ENCODE data around the gene RPS24.

Gene RPS24

DNA sequence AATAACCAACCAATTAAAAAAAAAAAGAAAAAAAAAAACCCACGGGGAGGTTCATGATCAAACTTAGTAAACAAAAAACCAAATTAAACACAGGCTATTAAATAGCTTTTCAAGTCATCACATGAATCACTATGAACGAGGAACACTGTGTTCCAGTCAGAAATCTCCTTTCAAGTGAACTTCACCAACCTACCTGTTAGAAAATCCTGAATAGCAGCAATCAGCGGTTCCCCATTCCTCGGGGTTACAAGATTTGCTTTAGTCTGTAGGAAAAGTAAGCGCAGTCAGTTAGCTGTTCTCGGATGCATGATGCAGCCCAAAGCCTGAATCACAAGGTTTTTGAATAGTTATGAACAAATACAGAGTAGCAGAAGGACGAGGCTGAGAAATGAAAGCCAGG, 23.4 kb upstream of the RPS24 start:
- Mint-ChIP-seq H3K36me3 (ENCODE audit: insufficient read depth) (peaks cover 82% of the 10 kb centered on the region), H3K4me1 (no peaks in the 10 kb centered on the region), H3K4me3 (no peak overlapping the region), H3K27me3 (no peaks in the 10 kb centered on the region), H3K27ac (ENCODE audit: low read depth) (no peak overlapping the region), H3K9me3 (no peaks in the 10 kb centered on the region)
- no peak for DNase-seq (ENCODE audit: low spot score in 2 of 2)
- no peak for ATAC-seq (replicated peaks; ENCODE audit: extremely low read depth, poor library complexity, severe bottlenecking)

- Mint-ChIP-seq H3K4me3 (no peak overlapping the region), H3K9me3 (no peaks in the 10 kb centered on the region), H3K27me3 (no peaks in the 10 kb centered on the region), H3K4me1 (no peaks in the 10 kb centered on the region), H3K36me3 (ENCODE audit: insufficient read depth) (peaks cover 81% of the 10 kb centered on the region), H3K27ac (ENCODE audit: low read depth) (no peak overlapping the region)
- ATAC-seq (replicated peaks; ENCODE audit: extremely low read depth, poor library complexity, severe bottlenecking) = no peak
- DNase-seq (ENCODE audit: low spot score in 2 of 2) = no peak
Observed at GRCh38 chr10:78011065-78011464, 22.6 kb upstream of the RPS24 start.

DNA sequence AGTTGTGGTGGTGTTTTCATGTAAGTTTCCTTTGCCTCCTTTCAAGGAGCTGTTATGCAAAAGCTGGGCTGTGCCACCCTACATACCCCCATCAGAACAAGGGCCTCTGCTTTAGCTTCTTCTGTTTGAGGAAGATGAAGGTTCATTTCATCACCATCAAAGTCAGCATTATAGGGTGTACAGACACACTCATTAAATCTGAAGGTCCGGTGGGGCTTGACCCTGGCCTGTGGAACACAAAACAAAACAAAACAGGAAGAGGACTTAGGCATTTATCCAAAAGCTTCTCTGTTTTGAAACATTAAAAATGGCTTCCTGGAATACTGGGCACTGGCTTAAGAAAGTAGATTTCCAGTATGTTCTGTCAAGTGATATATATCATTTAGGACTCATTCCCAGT, 20.1 kb upstream of the RPS24 start:
- Mint-ChIP-seq H3K4me1 (no peaks in the 10 kb centered on the region), H3K27me3 (no peaks in the 10 kb centered on the region), H3K36me3 (ENCODE audit: insufficient read depth) (peaks cover 84% of the 10 kb centered on the region), H3K9me3 (no peaks in the 10 kb centered on the region), H3K4me3 (no peak overlapping the region), H3K27ac (ENCODE audit: low read depth) (no peak overlapping the region)
- no peak for ATAC-seq (replicated peaks; ENCODE audit: extremely low read depth, poor library complexity, severe bottlenecking)
- DNase-seq (ENCODE audit: low spot score in 2 of 2) = no peak

DNA sequence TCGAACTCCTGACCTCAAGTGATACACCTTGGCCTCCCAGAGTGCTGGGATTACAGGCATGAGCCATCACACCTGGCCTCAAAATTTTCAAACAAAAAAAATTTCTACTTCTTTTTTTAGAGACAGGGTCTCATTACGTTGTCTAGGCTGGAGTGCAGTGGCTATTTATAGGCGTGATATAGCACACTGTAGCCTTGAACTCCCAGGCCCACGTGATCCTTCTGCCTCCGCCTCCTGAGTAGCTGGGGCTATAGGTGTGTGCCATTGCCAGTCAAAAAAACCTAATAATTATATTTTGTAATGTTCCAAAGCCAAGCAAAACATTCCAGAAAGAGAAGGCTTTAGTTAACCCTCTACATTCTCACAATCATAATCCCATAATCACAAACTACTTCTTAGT, 18.1 kb upstream of the RPS24 start:
- no peaks in the 10 kb centered on the region for H3K4me1 Mint-ChIP-seq
- H3K4me3 Mint-ChIP-seq = no peak overlapping the region
- DNase-seq (ENCODE audit: low spot score in 2 of 2) (no peak), ATAC-seq (replicated peaks; ENCODE audit: extremely low read depth, poor library complexity, severe bottlenecking) (no peak)
- H3K27me3 Mint-ChIP-seq = no peaks in the 10 kb centered on the region
- H3K9me3 Mint-ChIP-seq = no peaks in the 10 kb centered on the region
- no peak overlapping the region for H3K27ac Mint-ChIP-seq (ENCODE audit: low read depth)
- peaks cover 87% of the 10 kb centered on the region for H3K36me3 Mint-ChIP-seq (ENCODE audit: insufficient read depth)

DNA sequence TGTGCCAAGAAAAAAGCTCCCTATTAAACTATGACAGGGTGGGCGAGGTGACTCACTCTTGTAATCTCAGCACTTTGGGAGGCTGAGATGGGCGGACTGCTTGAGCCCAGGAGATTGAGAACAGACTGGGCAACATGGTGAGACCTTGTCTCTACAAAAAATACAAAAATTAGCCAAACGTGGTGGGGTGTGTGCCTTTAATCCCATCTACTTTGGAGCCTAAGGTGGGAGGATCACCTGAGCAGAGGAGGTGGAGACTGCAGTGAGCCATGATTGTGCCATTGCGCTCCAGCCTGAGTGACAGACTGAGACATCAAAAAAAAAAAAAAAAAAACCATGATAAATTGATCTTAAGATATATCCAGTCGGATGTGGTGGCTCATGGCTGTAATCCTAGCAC, 15.8 kb upstream of the RPS24 start:
- no peaks in the 10 kb centered on the region for H3K9me3 Mint-ChIP-seq
- no peaks in the 10 kb centered on the region for H3K27me3 Mint-ChIP-seq
- no peak for DNase-seq (ENCODE audit: low spot score in 2 of 2)
- H3K4me1 Mint-ChIP-seq = no peaks in the 10 kb centered on the region
- H3K4me3 Mint-ChIP-seq = no peak overlapping the region
- H3K27ac Mint-ChIP-seq (ENCODE audit: low read depth) = no peak overlapping the region
- no peak for ATAC-seq (replicated peaks; ENCODE audit: extremely low read depth, poor library complexity, severe bottlenecking)
- peaks cover 89% of the 10 kb centered on the region for H3K36me3 Mint-ChIP-seq (ENCODE audit: insufficient read depth)

DNA sequence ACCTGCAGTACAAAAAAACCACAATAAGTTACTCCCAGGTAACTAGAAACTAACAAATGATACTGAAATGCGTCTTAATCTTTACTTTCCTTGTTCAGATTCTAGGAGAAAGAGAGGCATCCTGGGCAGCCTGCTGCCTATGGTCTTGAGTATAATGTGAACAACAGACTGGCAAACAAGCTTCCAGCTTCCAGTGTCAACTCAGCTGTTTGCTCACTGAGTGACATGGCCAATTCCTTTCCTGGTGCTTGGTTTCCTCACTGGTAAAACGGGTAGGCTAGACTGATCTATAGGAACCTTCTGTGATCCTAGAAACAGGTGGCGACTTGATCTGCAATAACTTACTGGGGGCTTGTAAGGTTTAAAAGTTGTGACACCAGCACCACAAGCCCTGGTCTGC, 14.4 kb upstream of the RPS24 start:
- ATAC-seq (replicated peaks; ENCODE audit: extremely low read depth, poor library complexity, severe bottlenecking) (no peak), DNase-seq (ENCODE audit: low spot score in 2 of 2) (no peak)
- Mint-ChIP-seq H3K27me3 (no peaks in the 10 kb centered on the region), H3K4me1 (no peaks in the 10 kb centered on the region), H3K27ac (ENCODE audit: low read depth) (no peak overlapping the region), H3K36me3 (ENCODE audit: insufficient read depth) (peaks cover 92% of the 10 kb centered on the region), H3K4me3 (no peak overlapping the region), H3K9me3 (no peaks in the 10 kb centered on the region)

DNA sequence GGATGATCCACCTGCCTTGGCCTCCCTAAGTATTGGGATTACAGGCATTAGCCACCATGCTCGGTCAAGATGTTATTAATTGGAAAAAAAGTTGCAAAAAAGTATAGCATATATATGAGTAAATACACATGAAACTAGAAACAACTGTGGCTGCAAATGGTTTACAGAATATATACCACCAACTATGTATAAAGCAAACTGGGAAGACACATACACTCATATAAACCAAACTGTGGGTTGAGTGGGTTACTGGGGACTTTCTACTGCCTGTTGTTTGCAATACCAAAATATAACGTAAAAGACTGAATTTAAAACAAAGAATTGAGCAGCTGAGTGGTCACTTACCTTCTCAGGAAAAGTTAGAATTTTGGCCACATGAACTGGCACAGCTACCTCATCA, 12.5 kb upstream of the RPS24 start:
- Mint-ChIP-seq H3K27ac (ENCODE audit: low read depth) (no peak overlapping the region), H3K27me3 (no peaks in the 10 kb centered on the region), H3K36me3 (ENCODE audit: insufficient read depth) (peaks cover 94% of the 10 kb centered on the region), H3K4me3 (no peak overlapping the region), H3K9me3 (no peaks in the 10 kb centered on the region), H3K4me1 (no peaks in the 10 kb centered on the region)
- no peak for DNase-seq (ENCODE audit: low spot score in 2 of 2)
- ATAC-seq (replicated peaks; ENCODE audit: extremely low read depth, poor library complexity, severe bottlenecking) = no peak

DNA sequence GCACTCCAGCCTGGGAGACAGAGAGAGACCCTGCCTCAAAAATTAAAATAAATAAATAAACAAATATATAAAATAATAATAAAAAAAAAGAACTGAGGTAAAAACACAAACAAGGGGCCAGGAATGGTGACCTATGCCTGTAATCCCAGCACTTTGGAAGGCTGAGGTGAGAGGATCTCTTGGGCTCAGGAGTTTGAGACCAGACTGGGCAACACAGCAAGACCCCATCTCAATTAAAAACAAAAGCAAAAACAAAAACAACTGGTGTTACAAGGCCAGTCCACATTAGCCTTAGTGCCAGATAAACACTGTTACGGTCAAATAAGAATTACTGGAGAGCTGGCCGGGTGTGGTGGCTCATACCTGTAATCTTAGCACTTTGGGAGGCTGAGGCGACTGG, 9.9 kb upstream of the RPS24 start:
- Mint-ChIP-seq H3K27me3 (no peaks in the 10 kb centered on the region), H3K9me3 (no peaks in the 10 kb centered on the region), H3K27ac (ENCODE audit: low read depth) (no peak overlapping the region), H3K4me3 (no peak overlapping the region), H3K36me3 (ENCODE audit: insufficient read depth) (peaks cover 76% of the 10 kb centered on the region), H3K4me1 (peaks cover 9% of the 10 kb centered on the region)
- ATAC-seq (replicated peaks; ENCODE audit: extremely low read depth, poor library complexity, severe bottlenecking) (no peak), DNase-seq (ENCODE audit: low spot score in 2 of 2) (no peak)

DNA sequence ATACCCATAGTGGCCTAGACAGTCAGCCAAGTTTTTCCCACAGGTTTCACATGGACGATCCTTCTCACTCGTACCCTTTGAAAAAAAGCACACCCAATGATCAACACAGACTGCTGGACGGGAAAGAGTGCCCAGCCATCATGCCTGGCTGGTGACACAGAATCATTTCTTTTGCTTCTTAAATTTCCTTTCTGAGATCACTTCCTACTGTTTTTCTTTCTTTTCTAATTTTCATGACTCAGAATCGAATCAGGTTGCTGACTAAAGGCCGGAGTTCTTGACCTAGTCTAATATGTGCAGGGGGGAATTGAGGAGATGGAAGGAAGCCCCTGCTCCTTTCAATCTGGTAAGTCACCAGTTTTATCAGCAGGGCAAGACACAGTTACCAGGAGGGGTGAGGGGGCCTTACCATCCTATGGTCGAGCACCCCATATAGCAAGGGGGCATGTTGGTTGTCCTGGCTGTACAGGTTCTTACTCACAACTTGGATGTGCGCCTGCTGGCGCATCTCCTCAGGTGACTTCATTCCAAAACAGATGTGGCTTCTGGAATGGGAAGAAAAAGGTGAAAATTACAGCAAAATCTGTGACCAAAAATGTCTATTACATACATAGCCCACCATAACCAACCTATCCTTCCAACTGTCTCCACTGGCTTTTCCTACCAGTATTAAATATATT, 7.8 kb upstream of the RPS24 start:
- no peak overlapping the region for H3K4me3 Mint-ChIP-seq
- peaks cover 65% of the 10 kb centered on the region for H3K36me3 Mint-ChIP-seq (ENCODE audit: insufficient read depth)
- no peak for DNase-seq (ENCODE audit: low spot score in 2 of 2)
- H3K27me3 Mint-ChIP-seq = no peaks in the 10 kb centered on the region
- no peak for ATAC-seq (replicated peaks; ENCODE audit: extremely low read depth, poor library complexity, severe bottlenecking)
- H3K9me3 Mint-ChIP-seq = no peaks in the 10 kb centered on the region
- peaks cover 20% of the 10 kb centered on the region for H3K4me1 Mint-ChIP-seq
- no peak overlapping the region for H3K27ac Mint-ChIP-seq (ENCODE audit: low read depth)

- DNase-seq (ENCODE audit: low spot score in 2 of 2) (peak; percentile 15 to 43), ATAC-seq (replicated peaks; ENCODE audit: extremely low read depth, poor library complexity, severe bottlenecking) (peak; percentile 59)
- Mint-ChIP-seq H3K27me3 (no peaks in the 10 kb centered on the region), H3K9me3 (no peaks in the 10 kb centered on the region), H3K27ac (ENCODE audit: low read depth) (peak overlapping the region; percentile 98), H3K4me1 (peaks cover 20% of the 10 kb centered on the region), H3K4me3 (peak overlapping the region; percentile 100), H3K36me3 (ENCODE audit: insufficient read depth) (peaks cover 41% of the 10 kb centered on the region)
Observed at GRCh38 chr10:78028438-78029268, 5.0 kb upstream of the RPS24 start.

- no peaks in the 10 kb centered on the region for H3K27me3 Mint-ChIP-seq
- H3K27ac Mint-ChIP-seq (ENCODE audit: low read depth) = peak within 1 kb of the TSS; percentile 98
- peaks cover 26% of the 10 kb centered on the region for H3K4me1 Mint-ChIP-seq
- peak within 1 kb of the TSS; percentile 100 for H3K4me3 Mint-ChIP-seq
- peaks cover 38% of the 10 kb centered on the region for H3K36me3 Mint-ChIP-seq (ENCODE audit: insufficient read depth)
- ATAC-seq (replicated peaks; ENCODE audit: extremely low read depth, poor library complexity, severe bottlenecking) (peak; percentile 66), DNase-seq (ENCODE audit: low spot score in 2 of 2) (peak; percentile 87 to 88)
- H3K9me3 Mint-ChIP-seq = no peaks in the 10 kb centered on the region
Observed at GRCh38 chr10:78029269-78030226, 4.1 kb upstream of the RPS24 start, which contains the start of gene POLR3A. POLR3A (minus strand) TSS chr10:78029515; CDS start chr10:78029407, 108 bp downstream.

DNA sequence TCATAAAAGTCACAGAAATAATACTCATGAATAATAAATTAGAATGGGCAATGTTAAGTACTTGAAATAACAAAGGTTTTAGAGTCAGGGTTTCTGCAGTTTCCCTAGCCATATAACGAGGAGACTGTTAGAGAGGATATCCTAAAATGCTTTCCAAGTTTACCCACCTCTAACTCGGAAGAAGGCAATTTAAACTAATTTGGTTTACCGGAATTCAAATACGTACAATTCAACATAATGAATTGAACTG, 351 bp upstream of the RPS24 start:
- H3K27ac Mint-ChIP-seq (ENCODE audit: low read depth) = peak overlapping the region; percentile 67
- H3K4me1 Mint-ChIP-seq = peaks cover 54% of the 10 kb centered on the region

More for the DNA sequence above, 351 bp upstream of the RPS24 start:
- Mint-ChIP-seq H3K4me3 (peak overlapping the region; percentile 81), H3K9me3 (no peaks in the 10 kb centered on the region), H3K36me3 (ENCODE audit: insufficient read depth) (peaks cover 51% of the 10 kb centered on the region), H3K27me3 (no peaks in the 10 kb centered on the region)
- no peak for ATAC-seq (replicated peaks; ENCODE audit: extremely low read depth, poor library complexity, severe bottlenecking)
- no peak for DNase-seq (ENCODE audit: low spot score in 2 of 2)
